HG02885 (cell line): ENCODE results near the gene NKPD1.
"Not testable (repeated sequence)": the region's sequence is repeated elsewhere in the genome, so short reads cannot be mapped to it uniquely, and the experiment has no call there.

Experiments
- ATAC-seq: cut with Tn5 transposase; IDR thresholded peaks from one replicate; pipeline ENCODE4 v1.9.1; 2021; ENCODE audit warnings: mild to moderate bottlenecking; ENCODE audit not compliant: unreplicated experiment, poor library complexity

The NKPD1 gene

DNA sequence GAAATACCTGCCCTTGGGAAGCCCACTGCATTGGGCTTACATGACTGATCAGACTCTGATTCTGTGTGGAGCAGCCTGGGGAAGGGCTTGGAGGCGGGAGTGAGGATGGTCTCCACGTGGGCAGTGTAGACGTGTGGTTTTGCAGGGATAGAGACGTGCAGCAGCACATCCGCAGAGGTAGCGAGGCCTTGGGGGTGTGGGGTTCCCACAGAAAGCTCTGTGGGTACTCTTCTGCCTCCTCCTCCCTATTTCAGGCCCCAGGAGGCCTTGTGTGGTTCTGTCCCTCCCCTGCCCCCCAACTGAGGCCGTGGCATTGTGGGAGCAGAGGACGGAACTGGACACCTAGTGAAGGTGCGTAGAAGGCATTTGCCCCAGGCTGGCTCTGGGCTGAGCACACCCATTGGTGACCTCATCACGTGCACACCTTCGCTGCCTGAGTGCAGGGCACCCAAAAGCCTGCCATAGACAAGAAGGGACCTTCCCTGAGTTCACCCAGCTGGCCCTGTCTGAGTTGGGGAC, 38.9 kb downstream of the NKPD1 start:
- ATAC-seq = no peak

- no peak for ATAC-seq
Observed at GRCh38 chr19:45119582-45119981, 41.2 kb downstream of the NKPD1 start.

GRCh38 chr19:45118591-45119355, 42.0 kb downstream of the NKPD1 start:
- ATAC-seq = not testable (repeated sequence)

- ATAC-seq = no peak
Observed at GRCh38 chr19:45118106-45118505, 42.7 kb downstream of the NKPD1 start.

GRCh38 chr19:45117671-45118070, 43.1 kb downstream of the NKPD1 start:
- ATAC-seq = no peak

- no peak for ATAC-seq
Observed at GRCh38 chr19:45117167-45117594, 43.6 kb downstream of the NKPD1 start.

GRCh38 chr19:45115809-45116615, 44.8 kb downstream of the NKPD1 start:
- ATAC-seq = no peak

GRCh38 chr19:45114116-45114515, 46.7 kb downstream of the NKPD1 start:
- no peak for ATAC-seq

- ATAC-seq = no peak
Observed at GRCh38 chr19:45113628-45114027, 47.2 kb downstream of the NKPD1 start.

GRCh38 chr19:45112111-45112827, 48.5 kb downstream of the NKPD1 start:
- no peak for ATAC-seq
